Fibroblast of pulmonary artery (primary cell): ENCODE measurements around the gene REG4.
A peak's percentile ranks its signal among the peaks of the same experiment; 100 is the strongest.

Source experiments
- DNase-seq: peaks from one replicate; pipeline ENCODE4 v3.0.0-alpha.2; 2010; ENCODE audit warnings: low read depth
- H3K4me3 ChIP-seq: replicated peaks from 2 replicates; pipeline ENCODE4 v1.5.1; 2011; ENCODE audit warnings: low read depth, mild to moderate bottlenecking, control low read depth, low read length, moderate library complexity
- TF ChIP-seq, protein P1 (sequence below): IDR thresholded peaks from 2 replicates; pipeline ENCODE4 v1.5.1; 2011; ENCODE audit warnings: mild to moderate bottlenecking, control low read depth, low read length, inconsistent platforms; ENCODE audit errors: missing control alignments

REG4 gene

DNA sequence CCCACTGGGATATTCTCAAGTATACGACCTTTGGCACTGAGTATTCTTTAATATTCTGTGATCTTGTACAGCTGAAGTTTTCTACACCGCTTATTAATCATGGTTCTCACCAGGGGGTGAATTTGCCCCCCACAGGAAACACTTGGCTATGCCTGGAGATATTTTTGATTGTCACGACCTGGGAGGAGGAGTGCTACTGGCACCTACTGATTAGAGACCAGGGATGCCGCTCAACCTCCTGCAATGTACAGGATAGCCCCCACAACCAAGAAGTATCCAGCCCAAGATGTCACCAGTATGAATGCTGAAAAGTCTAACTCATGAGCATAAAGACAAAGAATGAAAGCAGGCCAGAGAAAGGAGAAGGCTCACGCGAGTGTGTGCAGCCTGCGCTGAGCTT, 13.7 kb downstream of the REG4 start:
- TF ChIP-seq, protein P1, sequence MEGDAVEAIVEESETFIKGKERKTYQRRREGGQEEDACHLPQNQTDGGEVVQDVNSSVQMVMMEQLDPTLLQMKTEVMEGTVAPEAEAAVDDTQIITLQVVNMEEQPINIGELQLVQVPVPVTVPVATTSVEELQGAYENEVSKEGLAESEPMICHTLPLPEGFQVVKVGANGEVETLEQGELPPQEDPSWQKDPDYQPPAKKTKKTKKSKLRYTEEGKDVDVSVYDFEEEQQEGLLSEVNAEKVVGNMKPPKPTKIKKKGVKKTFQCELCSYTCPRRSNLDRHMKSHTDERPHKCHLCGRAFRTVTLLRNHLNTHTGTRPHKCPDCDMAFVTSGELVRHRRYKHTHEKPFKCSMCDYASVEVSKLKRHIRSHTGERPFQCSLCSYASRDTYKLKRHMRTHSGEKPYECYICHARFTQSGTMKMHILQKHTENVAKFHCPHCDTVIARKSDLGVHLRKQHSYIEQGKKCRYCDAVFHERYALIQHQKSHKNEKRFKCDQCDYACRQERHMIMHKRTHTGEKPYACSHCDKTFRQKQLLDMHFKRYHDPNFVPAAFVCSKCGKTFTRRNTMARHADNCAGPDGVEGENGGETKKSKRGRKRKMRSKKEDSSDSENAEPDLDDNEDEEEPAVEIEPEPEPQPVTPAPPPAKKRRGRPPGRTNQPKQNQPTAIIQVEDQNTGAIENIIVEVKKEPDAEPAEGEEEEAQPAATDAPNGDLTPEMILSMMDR, result no peak
- no peak overlapping the region for H3K4me3 ChIP-seq
- no peak for DNase-seq

DNA sequence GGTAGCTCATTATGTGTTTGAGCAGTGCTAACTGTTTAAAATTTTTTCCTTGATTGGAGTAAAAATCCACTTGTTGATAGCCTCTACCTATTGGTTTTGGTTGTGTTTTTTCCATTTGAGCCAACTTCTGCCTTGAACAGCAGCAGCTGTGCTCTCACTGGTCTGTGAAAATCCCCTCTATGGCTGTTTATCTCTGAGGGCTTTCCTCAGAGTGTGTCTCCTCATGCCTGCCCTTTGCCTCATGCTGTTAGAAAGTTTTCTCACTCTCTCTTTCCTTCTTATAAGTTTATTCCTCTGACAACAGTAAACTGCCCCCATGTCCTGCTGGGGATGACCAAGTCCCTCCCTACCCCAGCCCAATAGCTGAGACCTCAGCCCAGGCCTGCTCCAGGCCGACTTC, 14.1 kb downstream of the REG4 start:
- H3K4me3 ChIP-seq, result no peak overlapping the region
- TF ChIP-seq, protein P1, result no peak

DNA sequence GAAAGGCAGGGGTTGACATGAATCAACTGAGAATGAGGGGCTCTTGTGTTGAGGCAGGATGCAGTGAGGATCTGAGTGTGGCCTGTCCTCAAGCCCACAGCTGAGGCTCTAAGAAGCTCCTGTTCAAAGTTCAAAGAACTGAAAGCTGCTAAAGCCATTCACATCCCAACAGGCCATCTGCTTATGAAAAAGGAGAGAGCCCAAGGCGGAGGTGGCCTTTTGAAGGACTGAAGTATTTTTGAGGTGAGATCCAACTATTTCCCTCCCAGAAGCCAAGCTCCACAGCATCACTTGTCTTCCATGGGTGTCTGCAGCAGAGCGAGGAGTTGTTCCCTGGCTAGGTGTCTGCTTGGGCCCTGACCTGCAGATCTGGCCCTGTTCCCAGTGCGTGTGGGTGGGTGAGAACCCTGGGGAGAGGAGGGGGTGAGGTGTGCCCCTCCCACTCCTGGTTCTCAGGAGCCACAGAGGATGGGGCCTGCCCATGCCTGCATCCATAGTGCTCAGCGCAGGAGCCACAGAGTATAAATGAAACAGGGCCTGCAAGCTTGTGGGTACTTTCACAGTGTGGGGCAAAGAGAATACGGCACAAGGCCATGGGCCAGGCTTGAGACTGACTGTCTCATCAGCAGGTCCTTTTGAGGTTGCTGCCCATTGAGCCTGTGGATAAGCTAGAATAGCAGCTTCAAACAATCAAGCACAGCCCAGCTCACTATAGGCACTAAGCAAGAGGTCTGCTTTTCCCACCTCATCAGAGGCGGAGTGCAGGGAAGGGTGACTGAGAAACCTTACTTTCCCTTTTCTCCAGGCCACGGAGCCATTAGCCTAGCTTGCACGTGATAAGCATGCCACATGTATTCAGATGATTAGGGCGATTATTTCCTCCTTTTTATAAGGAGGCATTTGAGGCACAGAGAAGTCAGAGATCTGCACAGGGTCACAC, 15.7 kb downstream of the REG4 start:
- TF ChIP-seq, protein P1, result no peak
- no peak for DNase-seq

More for the DNA sequence above, 14.1 kb downstream of the REG4 start:
- no peak for DNase-seq

DNA sequence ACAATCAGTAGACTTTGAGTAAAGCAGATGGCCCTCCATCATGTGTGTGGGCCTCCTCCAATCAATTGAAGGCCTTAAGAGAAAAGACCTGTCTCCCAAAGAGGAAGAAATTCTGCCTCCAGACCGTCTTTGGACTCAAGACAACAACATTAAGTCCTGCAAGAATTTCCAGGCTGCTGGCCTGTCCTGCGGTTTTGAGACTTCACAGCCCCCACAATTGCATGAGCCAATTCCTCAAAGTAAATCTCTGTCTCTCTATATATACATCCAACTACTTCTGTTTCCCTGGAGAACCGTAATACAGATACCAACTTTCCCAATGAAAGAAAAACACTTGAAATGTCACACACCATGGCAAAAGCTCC, 16.4 kb downstream of the REG4 start:
- H3K4me3 ChIP-seq, result no peak overlapping the region
- peak; percentile 38 for DNase-seq
- TF ChIP-seq, protein P1, result no peak

More for the DNA sequence above, 15.7 kb downstream of the REG4 start:
- no peak overlapping the region for H3K4me3 ChIP-seq

DNA sequence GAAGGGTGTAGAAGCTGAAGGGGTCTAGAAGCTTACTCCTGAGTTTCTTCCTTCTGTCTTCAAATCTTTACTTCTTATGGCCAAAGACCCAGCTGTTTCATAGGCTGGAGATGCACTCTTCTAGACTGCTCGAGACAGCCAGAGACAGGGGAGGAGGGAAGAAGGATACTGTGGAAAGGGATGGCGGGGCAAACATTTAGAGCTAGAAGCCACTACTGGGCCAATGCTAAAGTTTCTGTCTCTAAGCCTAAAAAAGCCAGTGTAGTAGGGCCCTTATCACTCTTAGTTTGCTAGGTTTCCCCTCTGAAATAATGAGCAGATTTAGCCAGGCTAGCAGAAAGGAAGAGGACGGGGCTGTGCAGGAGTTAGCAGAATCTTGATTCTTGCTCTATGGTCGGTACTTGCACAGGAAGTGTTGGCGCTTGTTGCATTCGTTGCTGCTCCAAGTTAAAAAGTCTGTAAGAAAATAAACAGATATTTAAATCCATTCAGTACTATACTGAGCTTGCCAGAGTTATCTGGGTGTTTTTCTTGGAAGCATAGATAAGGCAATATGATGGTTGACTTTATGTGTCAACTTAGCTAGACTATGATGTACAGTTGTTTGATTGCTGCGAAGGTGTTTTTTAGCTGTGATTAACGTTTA, 16.9 kb downstream of the REG4 start:
- TF ChIP-seq, protein P1, result no peak
- DNase-seq, result no peak
- no peak overlapping the region for H3K4me3 ChIP-seq

DNA sequence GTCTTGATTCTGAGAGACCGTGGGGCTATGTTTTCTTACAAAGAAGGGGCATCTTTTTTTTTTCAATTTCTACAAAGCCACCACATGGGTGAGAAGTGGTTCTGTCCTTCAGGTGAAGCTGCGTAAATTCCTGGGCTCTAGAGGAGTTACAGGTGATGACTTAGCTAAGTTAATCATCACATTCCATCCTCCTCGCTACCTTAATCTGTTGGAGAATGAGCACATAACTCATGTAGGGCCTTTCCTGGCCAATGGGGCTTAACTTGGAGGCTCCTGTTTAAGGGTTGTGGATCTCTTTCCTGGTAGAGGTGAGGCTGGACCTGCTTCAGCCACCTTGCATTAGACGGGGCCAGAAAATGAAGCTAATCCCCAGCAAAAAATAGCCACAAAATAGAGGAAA, 19.9 kb downstream of the REG4 start:
- no peak overlapping the region for H3K4me3 ChIP-seq
- DNase-seq, result no peak
- TF ChIP-seq, protein P1, result no peak
